Measurements from ENCODE around the gene TIAM1. TPM values are rescaled to one million over a fixed set of nuclear protein-coding genes. Genes with fewer than 3 reads are reported as not detected.

Gene TIAM1
- total and polyA plus RNA-seq, 11 donors, result 0.31 to 9.4 (median 1.1) TPM

- Histone ChIP-seq H3K4me1 (peaks cover 0 to 19% (median 0%) of the 10 kb centered on the region in 12 donors), H3K27ac (no peak overlapping the region), H3K9me3 (peaks cover 0 to 26% (median 15%) of the 10 kb centered on the region in 12 donors), H3K4me3 (no peak overlapping the region), H3K27me3 (peaks cover 0 to 10% (median 0%) of the 10 kb centered on the region in 9 donors), H3K36me3 (no peaks in the 10 kb centered on the region)
- 93 to 100% (median 99%) methylated on average over 2 of the region's 2 CpGs for WGBS, 4 donors
- no peak for ATAC-seq
- no peak for TF ChIP-seq CTCF (IDR thresholded peaks at IDR 0.05)
- no peak for TF ChIP-seq POLR2A (IDR thresholded peaks at IDR 0.05)
- no peak for DNase-seq
- intact Hi-C loops (cut with DNase I), result no loop called here
These were observed 187.4 kb downstream of the TIAM1 start for GRCh38 chr21:31156662-31157061.

GRCh38 chr21:31156169-31156568 lies 187.9 kb downstream of the TIAM1 start:
- TF ChIP-seq POLR2A (IDR thresholded peaks at IDR 0.05) (no peak), CTCF (IDR thresholded peaks at IDR 0.05) (no peak)
- intact Hi-C loops (cut with DNase I), result no loop called here
- H3K36me3 ChIP-seq, result no peaks in the 10 kb centered on the region

GRCh38 chr21:31151156-31152045 lies 192.7 kb downstream of the TIAM1 start:
- H3K27me3 ChIP-seq, result no peaks in the 10 kb centered on the region
- TF ChIP-seq POLR2A (IDR thresholded peaks at IDR 0.05), result no peak
- TF ChIP-seq CTCF (IDR thresholded peaks at IDR 0.05), result no peak
- 81 to 87% (median 85%) methylated on average over 7 of the region's 7 CpGs for WGBS, 4 donors
- H3K9me3 ChIP-seq, result peaks cover 0 to 13% (median 6%) of the 10 kb centered on the region in 12 donors
- H3K36me3 ChIP-seq, result no peaks in the 10 kb centered on the region
- H3K4me3 ChIP-seq, result no peak overlapping the region
- DNase-seq, result no peak
- H3K27ac ChIP-seq, result no peak overlapping the region
- no peaks in the 10 kb centered on the region for H3K4me1 ChIP-seq
- no peak for ATAC-seq
- intact Hi-C loops (cut with DNase I), result no loop called here

More at GRCh38 chr21:31156169-31156568, 187.9 kb downstream of the TIAM1 start:
- ATAC-seq, result no peak
- Histone ChIP-seq H3K4me3 (no peak overlapping the region), H3K27me3 (peaks cover 0 to 10% (median 0%) of the 10 kb centered on the region in 9 donors), H3K4me1 (peaks cover 0 to 19% (median 0%) of the 10 kb centered on the region in 12 donors), H3K27ac (no peak overlapping the region), H3K9me3 (peaks cover 0 to 26% (median 15%) of the 10 kb centered on the region in 12 donors)
- DNase-seq, result no peak

GRCh38 chr21:31145274-31145673 lies 198.8 kb downstream of the TIAM1 start:
- no peaks in the 10 kb centered on the region for H3K36me3 ChIP-seq
- no peak overlapping the region for H3K4me3 ChIP-seq
- H3K27ac ChIP-seq, result no peak overlapping the region
- no peaks in the 10 kb centered on the region for H3K27me3 ChIP-seq
- WGBS, 4 donors, result 59 to 66% (median 60%) methylated on average over 3 of the region's 3 CpGs
- DNase-seq, result no peak
- no peak for ATAC-seq
- TF ChIP-seq POLR2A (IDR thresholded peaks at IDR 0.05) (no peak), CTCF (IDR thresholded peaks at IDR 0.05) (no peak)
- H3K9me3 ChIP-seq, result no peaks in the 10 kb centered on the region
- H3K4me1 ChIP-seq, result no peaks in the 10 kb centered on the region
- intact Hi-C loops (cut with DNase I), result no loop called here

Data from heart left ventricle (tissue), 16 donors.